ENCODE results near the gene PCYOX1L.
"Not testable (repeated sequence)": the region's sequence is repeated elsewhere in the genome, so short reads cannot be mapped to it uniquely, and the experiment has no call there.

- not testable (repeated sequence) for TF ChIP-seq ZFP3 (CRISPR knock-in tag; IDR thresholded peaks at IDR 0.05); GLIS3 (CRISPR knock-in tag; IDR thresholded peaks at IDR 0.05); ZC3H10 (CRISPR knock-in tag; IDR thresholded peaks at IDR 0.05); ISL1 (CRISPR knock-in tag; IDR thresholded peaks at IDR 0.05); CREB5 (CRISPR knock-in tag; IDR thresholded peaks at IDR 0.05; ENCODE audit: low read depth); RARB (CRISPR knock-in tag; IDR thresholded peaks at IDR 0.05); BACH2 (CRISPR knock-in tag; IDR thresholded peaks at IDR 0.05; ENCODE audit: borderline replicate concordance); POU6F1 (CRISPR knock-in tag; IDR thresholded peaks at IDR 0.05; ENCODE audit: borderline replicate concordance, low read depth); TCF4 (CRISPR knock-in tag; IDR thresholded peaks at IDR 0.05; ENCODE audit: borderline replicate concordance); ESRRG (CRISPR knock-in tag; IDR thresholded peaks at IDR 0.05)
Measured at GRCh38 chr5:149391076-149391475, 33.2 kb downstream of the PCYOX1L start.

Data from SK-N-SH treated with all-trans-retinoic acid at 6 μM for 48 hours (cell line).